AG09309 (cell line): Measurements from ENCODE around the gene MBD5.

Source experiments
- DNase-seq: peaks from one replicate; pipeline ENCODE4 v3.0.0-alpha.2; 2010; ENCODE audit warnings: low read depth
- H3K4me3 ChIP-seq: 2 replicates; pipeline ENCODE4 v1.5.1; 2011; ENCODE audit warnings: mild to moderate bottlenecking, low read depth, low read length, moderate library complexity; ENCODE audit not compliant: control insufficient read depth
- CTCF ChIP-seq: IDR thresholded peaks from 2 replicates; pipeline ENCODE4 v1.5.1; 2011; ENCODE audit warnings: mild to moderate bottlenecking, low read depth, low read length, inconsistent platforms; ENCODE audit not compliant: insufficient read depth, control insufficient read depth; ENCODE audit errors: missing control alignments

Gene MBD5

GRCh38 chr2:148402786-148403185 lies 381.9 kb downstream of the MBD5 start:
- TF ChIP-seq CTCF: no peak
- no peak overlapping the region for H3K4me3 ChIP-seq

GRCh38 chr2:148410899-148411298 lies 390.0 kb downstream of the MBD5 start:
- no peak overlapping the region for H3K4me3 ChIP-seq
- no peak for TF ChIP-seq CTCF
- DNase-seq: no peak

More at GRCh38 chr2:148402786-148403185, 381.9 kb downstream of the MBD5 start:
- DNase-seq: no peak

- no peak for DNase-seq
- no peak overlapping the region for H3K4me3 ChIP-seq
- TF ChIP-seq CTCF: no peak
These were observed 395.4 kb downstream of the MBD5 start for GRCh38 chr2:148416248-148416647.

- TF ChIP-seq CTCF: no peak
- no peak overlapping the region for H3K4me3 ChIP-seq
- no peak for DNase-seq
These were observed 409.2 kb downstream of the MBD5 start for GRCh38 chr2:148430101-148430500.

GRCh38 chr2:148447877-148448276 lies 427.0 kb downstream of the MBD5 start:
- DNase-seq: no peak
- no peak overlapping the region for H3K4me3 ChIP-seq
- TF ChIP-seq CTCF: no peak

GRCh38 chr2:148450531-148450930 lies 429.6 kb downstream of the MBD5 start:
- no peak for DNase-seq
- H3K4me3 ChIP-seq: no peak overlapping the region
- TF ChIP-seq CTCF: no peak

- no peak for TF ChIP-seq CTCF
- DNase-seq: no peak
- H3K4me3 ChIP-seq: no peak overlapping the region
These were observed 430.2 kb downstream of the MBD5 start for GRCh38 chr2:148451046-148451445.
